DND-41 (cell line): ENCODE measurements around the gene PDE4B.

Experiments used
- EZH2 ChIP-seq: IDR thresholded peaks from 3 replicates; pipeline ENCODE4 v1.6.1; 2012; ENCODE audit warnings: borderline replicate concordance, low read depth, mild to moderate bottlenecking, moderate library complexity, low read length, inconsistent platforms; ENCODE audit not compliant: severe bottlenecking
- TF ChIP-seq, protein P1 (sequence below): IDR thresholded peaks from 2 replicates; pipeline ENCODE4 v1.5.1; 2012; ENCODE audit warnings: borderline replicate concordance, low read length, moderate library complexity, mild to moderate bottlenecking; ENCODE audit not compliant: poor library complexity, severe bottlenecking; ENCODE audit errors: extremely low read depth

DNA sequence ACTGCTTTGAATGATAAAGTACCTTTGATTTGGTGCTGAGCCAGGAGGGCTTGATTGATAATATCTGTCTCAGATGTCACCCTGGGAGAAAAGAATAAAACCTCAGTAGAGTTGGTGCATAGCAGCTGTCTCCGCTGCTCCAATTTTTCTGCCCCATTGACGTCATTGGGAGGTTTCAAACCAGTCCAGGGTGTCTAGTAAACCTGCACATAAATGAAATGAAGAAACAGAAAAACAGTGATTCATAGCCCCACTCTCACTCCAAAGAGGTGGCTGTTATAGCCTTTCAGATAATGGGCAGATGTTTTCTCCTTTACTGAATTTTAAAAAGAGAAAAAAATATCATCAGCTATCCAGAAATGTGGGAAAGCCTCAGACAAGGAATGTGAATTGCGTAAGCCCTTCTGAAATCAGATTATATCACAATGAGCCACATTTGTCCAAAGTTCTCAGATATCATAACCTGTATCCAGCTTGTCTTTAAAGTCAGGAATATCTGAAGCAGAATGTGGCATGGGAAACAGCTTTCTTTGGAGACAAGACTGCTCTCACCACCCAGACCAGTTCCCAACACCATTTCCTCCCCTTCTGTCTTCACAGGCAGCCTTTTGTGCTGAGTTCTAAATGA lies 390.0 kb downstream of the PDE4B start:
- TF ChIP-seq, protein P1, sequence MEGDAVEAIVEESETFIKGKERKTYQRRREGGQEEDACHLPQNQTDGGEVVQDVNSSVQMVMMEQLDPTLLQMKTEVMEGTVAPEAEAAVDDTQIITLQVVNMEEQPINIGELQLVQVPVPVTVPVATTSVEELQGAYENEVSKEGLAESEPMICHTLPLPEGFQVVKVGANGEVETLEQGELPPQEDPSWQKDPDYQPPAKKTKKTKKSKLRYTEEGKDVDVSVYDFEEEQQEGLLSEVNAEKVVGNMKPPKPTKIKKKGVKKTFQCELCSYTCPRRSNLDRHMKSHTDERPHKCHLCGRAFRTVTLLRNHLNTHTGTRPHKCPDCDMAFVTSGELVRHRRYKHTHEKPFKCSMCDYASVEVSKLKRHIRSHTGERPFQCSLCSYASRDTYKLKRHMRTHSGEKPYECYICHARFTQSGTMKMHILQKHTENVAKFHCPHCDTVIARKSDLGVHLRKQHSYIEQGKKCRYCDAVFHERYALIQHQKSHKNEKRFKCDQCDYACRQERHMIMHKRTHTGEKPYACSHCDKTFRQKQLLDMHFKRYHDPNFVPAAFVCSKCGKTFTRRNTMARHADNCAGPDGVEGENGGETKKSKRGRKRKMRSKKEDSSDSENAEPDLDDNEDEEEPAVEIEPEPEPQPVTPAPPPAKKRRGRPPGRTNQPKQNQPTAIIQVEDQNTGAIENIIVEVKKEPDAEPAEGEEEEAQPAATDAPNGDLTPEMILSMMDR: no peak
- no peak for TF ChIP-seq EZH2
